Activated CD4-positive, CD25-positive, alpha-beta regulatory T cell (primary cell): ENCODE data around the gene RAB40C.
A peak's percentile ranks its signal among the peaks of the same experiment; 100 is the strongest.

Experiments used
- DNase-seq, 4 experiments: peaks; one replicate each; lab custom pipeline; 2025; lab: John Stamatoyannopoulos, UW

RAB40C gene

DNA sequence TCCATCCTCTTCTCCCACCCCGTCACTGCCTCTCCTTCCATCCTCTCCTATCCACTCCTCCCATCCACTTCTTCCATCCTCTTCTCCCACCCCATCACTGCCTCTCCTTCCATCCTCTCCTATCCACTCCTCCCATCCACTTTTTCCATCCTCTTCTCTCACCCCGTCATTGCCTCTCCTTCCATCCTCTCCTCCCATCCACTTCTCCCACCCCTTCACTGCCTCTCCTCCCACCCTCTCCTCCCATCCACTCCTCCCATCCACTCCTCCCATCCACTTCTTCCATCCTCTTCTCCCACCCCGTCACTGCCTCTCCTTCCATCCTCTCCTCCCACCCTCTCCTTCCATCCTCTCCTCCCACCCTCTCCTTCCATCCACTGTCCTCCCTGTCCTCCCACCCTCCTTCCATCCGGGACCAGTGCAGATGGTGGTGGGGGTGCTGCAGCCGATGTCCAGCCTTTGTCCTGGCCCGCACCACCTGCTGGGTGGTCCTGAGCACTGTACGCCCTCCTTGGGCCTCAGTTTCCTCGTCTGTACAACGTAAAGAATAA lies 42.0 kb downstream of the RAB40C start:
- no peak for DNase-seq

GRCh38 chr16:632486-633335 lies 42.8 kb downstream of the RAB40C start:
- DNase-seq = no peak

DNA sequence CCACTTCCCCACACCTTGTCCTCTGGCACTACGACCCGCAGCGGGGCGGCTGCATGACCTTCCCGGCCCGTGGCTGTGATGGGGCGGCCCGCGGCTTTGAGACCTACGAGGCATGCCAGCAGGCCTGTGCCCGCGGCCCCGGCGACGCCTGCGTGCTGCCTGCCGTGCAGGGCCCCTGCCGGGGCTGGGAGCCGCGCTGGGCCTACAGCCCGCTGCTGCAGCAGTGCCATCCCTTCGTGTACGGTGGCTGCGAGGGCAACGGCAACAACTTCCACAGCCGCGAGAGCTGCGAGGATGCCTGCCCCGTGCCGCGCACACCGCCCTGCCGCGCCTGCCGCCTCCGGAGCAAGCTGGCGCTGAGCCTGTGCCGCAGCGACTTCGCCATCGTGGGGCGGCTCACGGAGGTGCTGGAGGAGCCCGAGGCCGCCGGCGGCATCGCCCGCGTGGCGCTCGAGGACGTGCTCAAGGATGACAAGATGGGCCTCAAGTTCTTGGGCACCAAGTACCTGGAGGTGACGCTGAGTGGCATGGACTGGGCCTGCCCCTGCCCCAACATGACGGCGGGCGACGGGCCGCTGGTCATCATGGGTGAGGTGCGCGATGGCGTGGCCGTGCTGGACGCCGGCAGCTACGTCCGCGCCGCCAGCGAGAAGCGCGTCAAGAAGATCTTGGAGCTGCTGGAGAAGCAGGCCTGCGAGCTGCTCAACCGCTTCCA lies 43.6 kb downstream of the RAB40C start:
- no peak for DNase-seq

- DNase-seq = no peak
Measured at GRCh38 chr16:634051-634670, 44.3 kb downstream of the RAB40C start.

- no peak for DNase-seq
Measured at GRCh38 chr16:634996-635395, 45.1 kb downstream of the RAB40C start.

- peak in 1 of 4 experiments; percentile 23 for DNase-seq
Measured at GRCh38 chr16:635573-636205, 45.8 kb downstream of the RAB40C start.

DNA sequence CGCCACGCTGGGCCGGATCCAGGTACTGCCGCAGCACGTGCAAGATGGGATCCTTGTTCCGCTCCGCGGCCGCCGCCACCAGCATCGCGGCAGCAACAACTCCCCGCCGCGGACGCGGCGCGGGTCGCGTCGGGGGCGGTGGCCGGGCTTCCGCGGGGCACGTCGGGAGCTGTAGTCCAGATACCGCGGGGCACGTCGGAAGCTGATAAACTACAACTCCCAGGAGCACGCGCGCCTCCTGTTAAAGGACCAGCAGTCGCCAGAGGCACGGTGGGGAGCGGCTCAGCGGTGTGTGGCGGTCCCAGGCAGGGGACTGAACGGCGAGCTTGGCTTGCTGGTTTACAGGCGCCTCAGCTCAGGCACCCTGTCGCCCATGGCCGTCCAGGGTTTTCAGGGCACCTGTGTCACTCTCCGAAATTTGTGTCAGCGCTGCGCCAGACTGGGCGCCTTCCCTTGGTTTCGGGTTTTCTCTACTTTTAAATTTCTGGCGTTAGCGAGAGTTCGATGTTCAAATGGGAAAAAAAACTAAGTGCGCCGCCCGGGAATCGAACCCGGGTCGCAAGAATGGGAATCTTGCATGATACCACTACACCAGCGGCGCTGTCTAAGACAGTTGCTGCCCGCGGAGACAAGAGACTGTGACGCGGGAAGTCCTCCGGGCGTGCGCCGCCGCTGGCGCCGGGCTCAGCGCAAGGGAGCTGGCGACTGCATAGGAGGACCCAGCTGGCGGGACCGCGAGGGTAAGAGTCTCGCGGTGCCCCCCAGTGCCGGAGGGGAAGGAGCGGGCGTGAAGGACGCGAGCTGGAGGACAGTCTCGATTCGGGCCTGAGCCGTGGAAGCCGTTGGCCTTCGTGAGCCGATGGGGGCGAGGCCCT lies 46.6 kb downstream of the RAB40C start, which contains the start of gene METTL26:
Gene METTL26, minus strand, starts transcription at position 100 of the 875 bp plus-strand sequence. Its CDS starts 15 bp downstream, at position 85.
- DNase-seq = peak; percentile 83 to 89 (median 86)

DNA sequence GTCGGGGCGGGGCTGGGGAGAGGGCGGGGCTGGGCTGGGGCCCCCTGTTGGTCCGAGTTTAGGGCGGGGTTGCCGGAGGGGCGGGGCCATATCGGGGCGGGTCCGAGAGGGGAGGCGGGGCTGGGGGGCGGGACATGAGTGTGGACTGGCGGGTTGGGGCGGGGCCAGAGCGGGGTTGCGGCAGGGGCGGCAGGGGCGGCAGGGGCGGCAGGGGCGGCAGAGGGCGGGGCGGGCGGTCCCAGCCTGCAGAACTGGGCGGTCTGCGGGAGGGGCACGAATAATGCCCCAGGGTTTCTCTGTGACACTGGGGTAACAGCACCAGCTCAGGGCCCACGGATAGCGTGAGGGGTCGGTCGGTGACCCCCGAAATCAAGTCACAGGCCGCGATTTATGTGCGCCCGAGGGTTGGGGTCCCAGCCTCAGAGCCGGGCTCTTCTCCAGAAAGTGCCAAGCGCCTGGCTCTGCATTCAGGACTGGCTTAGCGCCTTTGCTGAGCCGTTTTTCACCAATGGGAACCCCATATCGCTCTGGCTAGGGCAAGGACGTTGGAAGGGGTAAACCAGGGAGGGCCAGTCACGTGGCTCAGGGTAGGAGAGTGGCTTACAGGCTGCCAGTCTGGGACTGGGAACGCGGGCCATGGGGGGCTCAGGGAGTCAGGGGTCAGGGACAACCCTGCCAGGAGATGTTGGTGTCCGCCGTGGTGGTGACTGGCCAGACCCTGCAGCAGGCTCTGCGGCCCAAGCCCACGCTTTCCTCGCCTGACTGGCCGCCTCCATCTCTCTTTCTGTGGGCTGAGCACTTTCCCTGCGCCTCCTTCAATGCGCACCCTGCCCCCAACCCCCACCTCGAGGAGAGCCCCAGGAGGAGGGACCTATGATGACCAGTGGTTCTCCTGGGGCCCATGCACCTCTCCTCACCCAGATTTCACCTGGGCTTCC lies 47.5 kb downstream of the RAB40C start:
- DNase-seq = peak; percentile 82 to 90 (median 87)

- DNase-seq = no peak
Measured at GRCh38 chr16:638034-638543, 48.2 kb downstream of the RAB40C start.

DNA sequence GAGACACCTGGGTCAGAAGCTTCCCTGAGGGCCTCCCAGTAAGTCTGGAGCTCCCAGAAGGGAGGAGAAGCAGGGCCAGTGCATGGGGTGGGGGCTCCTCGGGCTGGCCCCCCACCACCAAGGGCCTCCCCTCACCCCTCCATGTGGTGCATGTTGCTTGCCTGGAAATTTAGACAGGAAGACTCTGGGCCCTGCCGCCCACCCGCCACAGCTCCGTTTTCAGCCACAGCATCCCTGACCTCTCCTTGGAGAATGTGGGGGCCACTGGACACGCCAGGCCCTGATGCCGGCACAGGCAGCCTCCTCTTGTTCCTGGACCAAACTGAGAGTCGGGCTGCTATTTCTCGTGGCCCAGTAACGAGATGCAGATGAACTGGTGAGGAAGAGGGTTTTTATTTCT lies 49.0 kb downstream of the RAB40C start:
- no peak for DNase-seq

- no peak for DNase-seq
Measured at GRCh38 chr16:640614-641013, 50.7 kb downstream of the RAB40C start.

DNA sequence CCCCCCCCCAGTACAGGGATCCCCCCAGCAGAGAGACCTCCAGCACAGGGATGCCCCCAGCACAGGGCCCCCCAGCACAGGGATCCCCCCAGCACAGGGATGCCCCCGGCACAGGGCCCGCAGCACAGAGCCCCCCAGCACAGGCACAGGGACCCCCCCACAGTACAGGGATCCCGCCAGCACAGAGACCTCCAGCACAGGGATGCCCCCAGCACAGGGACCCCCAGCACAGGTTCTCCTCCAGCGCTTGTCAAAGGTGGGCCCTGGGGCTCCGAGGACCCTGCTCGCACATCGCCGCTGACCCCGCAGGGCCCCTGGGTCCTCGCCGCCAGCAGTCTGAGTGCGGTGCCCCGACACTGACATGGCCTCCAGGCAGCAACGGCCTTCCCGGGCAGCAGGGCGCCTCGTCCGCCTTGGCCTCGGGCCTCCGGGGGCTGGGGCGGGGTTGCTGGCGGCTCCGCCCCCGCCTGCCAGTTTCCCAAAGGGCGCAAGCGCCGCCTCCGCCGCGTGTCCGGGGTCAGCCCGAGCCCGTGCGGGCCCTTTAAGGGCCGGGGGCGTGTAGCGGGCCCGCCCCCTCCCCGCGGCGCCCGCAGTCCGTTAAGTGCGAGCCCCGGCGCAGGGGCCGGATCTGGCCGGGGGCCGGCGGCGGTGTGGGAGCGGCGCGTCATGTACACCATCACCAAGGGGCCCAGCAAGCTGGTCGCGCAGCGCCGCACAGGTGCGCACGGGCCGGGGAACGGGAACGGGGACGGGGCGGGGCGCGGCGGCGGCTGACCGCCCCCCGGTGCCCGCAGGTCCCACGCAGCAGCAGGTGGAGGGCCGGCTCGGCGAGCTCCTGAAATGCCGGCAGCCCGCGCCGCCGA lies 51.7 kb downstream of the RAB40C start, which contains the start of gene MCRIP2:
Gene MCRIP2, plus strand, starts transcription at position 503 of the 863 bp plus-strand sequence. Its CDS starts 164 bp downstream, at position 667.
- peak in 3 of 4 experiments; percentile 36 to 54 (median 44) for DNase-seq

DNA sequence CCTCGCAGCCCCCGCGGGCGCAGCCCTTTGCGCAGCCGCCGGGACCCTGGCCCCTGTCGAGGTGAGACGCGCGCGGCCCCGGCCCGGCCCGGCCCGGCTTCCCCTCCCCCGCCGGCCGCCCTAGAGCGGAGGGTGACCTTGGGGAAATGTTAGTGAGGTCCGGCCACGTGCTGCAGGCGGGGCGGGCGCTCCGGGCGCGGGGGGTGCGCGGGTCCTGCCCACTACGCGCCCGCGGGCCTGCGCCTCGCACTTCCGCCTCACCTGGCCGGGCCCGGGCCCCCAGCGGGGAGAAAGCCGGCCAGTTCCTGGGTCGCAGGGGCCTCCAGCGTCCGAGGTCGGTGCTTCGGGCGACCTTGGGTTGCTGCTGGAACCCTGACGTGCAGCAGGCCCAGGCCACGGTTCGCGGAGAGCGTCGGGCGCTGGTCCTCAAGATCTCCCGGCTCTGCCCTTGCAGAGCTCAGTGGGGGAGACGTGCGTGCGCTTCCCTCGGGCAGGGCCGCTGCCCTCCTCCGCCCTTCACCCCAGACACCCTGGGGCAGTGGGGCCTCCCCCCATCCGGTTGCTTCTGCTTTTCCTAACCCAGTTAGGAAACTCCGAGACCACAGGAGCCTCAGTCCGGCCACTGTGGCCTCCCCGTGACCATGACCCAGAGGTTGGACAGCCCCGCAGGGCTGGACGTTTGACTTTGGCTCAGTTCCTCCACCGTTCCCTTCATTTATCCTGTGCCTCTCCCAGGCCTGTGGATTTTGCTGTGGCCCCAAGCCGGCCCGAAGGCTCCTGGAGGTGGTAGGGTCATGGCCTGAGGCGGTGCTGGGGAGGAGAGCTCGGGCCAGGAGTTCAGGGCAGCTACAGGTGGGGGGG lies 52.6 kb downstream of the RAB40C start:
- DNase-seq = no peak

- no peak for DNase-seq
Measured at GRCh38 chr16:643050-643368, 53.1 kb downstream of the RAB40C start.

- no peak for DNase-seq
Measured at GRCh38 chr16:644556-644955, 54.7 kb downstream of the RAB40C start.

DNA sequence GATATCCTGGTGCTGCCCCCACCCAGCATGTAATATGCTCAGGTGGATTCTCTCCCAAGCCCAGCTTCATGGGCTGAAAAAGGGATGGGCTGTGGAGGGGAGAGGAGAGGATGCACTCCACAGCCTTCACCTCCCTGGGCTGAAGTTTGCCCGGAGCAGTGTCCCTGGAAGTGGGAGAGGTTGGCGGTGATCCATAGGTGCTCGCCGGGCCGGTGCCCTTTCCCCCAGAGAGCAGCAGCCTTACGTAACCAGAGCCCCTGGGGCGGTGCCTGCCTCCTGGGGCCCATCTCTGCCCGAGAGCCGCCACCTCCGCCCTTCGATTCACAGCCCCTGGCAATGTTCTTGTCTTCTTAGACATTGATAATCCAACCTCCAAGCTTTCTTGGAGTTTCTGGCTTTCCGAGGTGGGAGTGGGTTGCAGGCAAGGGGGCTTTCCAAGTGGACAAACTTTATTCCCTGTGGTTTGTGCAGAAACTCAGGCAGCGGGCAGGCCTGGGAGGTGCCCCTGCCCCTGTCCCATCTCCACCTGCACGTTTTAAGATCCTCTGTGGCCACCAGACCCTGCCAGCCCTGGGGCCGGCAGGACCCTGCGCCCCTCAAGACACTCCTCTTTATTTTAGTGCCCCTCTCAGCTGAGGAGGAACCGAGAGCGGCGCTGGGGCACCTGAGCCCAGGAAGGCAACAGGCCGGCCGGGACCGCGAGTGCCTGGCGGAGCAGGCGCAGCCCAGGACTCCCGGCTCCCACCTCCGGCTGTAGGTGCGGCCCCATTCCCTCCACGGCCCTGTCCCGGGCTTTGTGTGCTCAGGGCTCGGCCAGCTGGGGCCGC lies 56.2 kb downstream of the RAB40C start:
- no peak for DNase-seq
